ENCODE results near the gene SLC6A3.

GRCh38 chr5:1343931-1344901 is 101.0 kb downstream of the SLC6A3 start:
- TF ChIP-seq POLR2AphosphoS5 (IDR thresholded peaks at IDR 0.05; ENCODE audit: low read depth), result no peak
- TF ChIP-seq, protein P1, sequence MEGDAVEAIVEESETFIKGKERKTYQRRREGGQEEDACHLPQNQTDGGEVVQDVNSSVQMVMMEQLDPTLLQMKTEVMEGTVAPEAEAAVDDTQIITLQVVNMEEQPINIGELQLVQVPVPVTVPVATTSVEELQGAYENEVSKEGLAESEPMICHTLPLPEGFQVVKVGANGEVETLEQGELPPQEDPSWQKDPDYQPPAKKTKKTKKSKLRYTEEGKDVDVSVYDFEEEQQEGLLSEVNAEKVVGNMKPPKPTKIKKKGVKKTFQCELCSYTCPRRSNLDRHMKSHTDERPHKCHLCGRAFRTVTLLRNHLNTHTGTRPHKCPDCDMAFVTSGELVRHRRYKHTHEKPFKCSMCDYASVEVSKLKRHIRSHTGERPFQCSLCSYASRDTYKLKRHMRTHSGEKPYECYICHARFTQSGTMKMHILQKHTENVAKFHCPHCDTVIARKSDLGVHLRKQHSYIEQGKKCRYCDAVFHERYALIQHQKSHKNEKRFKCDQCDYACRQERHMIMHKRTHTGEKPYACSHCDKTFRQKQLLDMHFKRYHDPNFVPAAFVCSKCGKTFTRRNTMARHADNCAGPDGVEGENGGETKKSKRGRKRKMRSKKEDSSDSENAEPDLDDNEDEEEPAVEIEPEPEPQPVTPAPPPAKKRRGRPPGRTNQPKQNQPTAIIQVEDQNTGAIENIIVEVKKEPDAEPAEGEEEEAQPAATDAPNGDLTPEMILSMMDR (IDR thresholded peaks at IDR 0.05; ENCODE audit: insufficient read depth, low read length), result no peak
- TF ChIP-seq, protein P2, sequence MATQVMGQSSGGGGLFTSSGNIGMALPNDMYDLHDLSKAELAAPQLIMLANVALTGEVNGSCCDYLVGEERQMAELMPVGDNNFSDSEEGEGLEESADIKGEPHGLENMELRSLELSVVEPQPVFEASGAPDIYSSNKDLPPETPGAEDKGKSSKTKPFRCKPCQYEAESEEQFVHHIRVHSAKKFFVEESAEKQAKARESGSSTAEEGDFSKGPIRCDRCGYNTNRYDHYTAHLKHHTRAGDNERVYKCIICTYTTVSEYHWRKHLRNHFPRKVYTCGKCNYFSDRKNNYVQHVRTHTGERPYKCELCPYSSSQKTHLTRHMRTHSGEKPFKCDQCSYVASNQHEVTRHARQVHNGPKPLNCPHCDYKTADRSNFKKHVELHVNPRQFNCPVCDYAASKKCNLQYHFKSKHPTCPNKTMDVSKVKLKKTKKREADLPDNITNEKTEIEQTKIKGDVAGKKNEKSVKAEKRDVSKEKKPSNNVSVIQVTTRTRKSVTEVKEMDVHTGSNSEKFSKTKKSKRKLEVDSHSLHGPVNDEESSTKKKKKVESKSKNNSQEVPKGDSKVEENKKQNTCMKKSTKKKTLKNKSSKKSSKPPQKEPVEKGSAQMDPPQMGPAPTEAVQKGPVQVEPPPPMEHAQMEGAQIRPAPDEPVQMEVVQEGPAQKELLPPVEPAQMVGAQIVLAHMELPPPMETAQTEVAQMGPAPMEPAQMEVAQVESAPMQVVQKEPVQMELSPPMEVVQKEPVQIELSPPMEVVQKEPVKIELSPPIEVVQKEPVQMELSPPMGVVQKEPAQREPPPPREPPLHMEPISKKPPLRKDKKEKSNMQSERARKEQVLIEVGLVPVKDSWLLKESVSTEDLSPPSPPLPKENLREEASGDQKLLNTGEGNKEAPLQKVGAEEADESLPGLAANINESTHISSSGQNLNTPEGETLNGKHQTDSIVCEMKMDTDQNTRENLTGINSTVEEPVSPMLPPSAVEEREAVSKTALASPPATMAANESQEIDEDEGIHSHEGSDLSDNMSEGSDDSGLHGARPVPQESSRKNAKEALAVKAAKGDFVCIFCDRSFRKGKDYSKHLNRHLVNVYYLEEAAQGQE (IDR thresholded peaks at IDR 0.05; ENCODE audit: insufficient replicate concordance, low read depth), result no peak
- TF ChIP-seq GABPA (IDR thresholded peaks at IDR 0.05; ENCODE audit: low read depth), result no peak
- TF ChIP-seq SPI1 (IDR thresholded peaks at IDR 0.05; ENCODE audit: borderline replicate concordance, low read depth), result no peak
